H1 (cell line): ENCODE measurements around the gene ONECUT3.

Source experiments
- ATF2 ChIP-seq: IDR thresholded peaks from 2 replicates; pipeline ENCODE4 v1.6.1; 2012; ENCODE audit warnings: low read length, inconsistent platforms
- CREB1 ChIP-seq: IDR thresholded peaks from 2 replicates; pipeline ENCODE4 v1.6.1; 2012; ENCODE audit warnings: inconsistent platforms
- CTCF ChIP-seq, 3 experiments: IDR thresholded peaks; 1 replicate in 2 of 3; 2 replicates in 1 of 3; pipeline versions ENCODE4 v1.5.1 to v1.6.1; 2011; ENCODE audit warnings: low read length in 3 of 3, mild to moderate bottlenecking in 3 of 3, inconsistent platforms in 2 of 3, low read depth in 1 of 3, moderate library complexity in 1 of 3; ENCODE audit not compliant: insufficient read depth in 1 of 3; ENCODE audit errors: control extremely low read depth in 1 of 3
- EZH2 ChIP-seq: fragments of 200-600 bp; sonication (generic); IDR thresholded peaks from 2 replicates; pipeline ENCODE4 v1.7.1; 2012; ENCODE audit warnings: low read depth, mild to moderate bottlenecking, moderate library complexity, low read length, inconsistent platforms; ENCODE audit not compliant: severe bottlenecking
- JUND ChIP-seq: IDR thresholded peaks from 2 replicates; pipeline ENCODE4 v1.6.1; 2011; ENCODE audit warnings: mild to moderate bottlenecking, improper control_type of control experiment, low read length
- KDM1A ChIP-seq: fragments of 200-600, 300-600 bp; sonication (generic); IDR thresholded peaks from 2 replicates; pipeline ENCODE4 v1.7.1; 2016; ENCODE audit warnings: mild to moderate bottlenecking, low read length, borderline replicate concordance
- PHF8 ChIP-seq: fragments of 200-600 bp; sonication (generic); conservative IDR thresholded peaks from 2 replicates; pipeline ENCODE4 v1.7.1; 2012; ENCODE audit warnings: low read depth, mild to moderate bottlenecking, inconsistent platforms, low read length, moderate library complexity
- POLR2A ChIP-seq, 2 experiments: IDR thresholded peaks; 1 replicate in 1 of 2; 2 replicates in 1 of 2; pipeline ENCODE4 v1.6.1; 2011; ENCODE audit warnings: low read depth in 2 of 2, low read length in 2 of 2, mild to moderate bottlenecking in 2 of 2; ENCODE audit errors: control extremely low read depth in 1 of 2
- POLR2AphosphoS5 ChIP-seq: IDR thresholded peaks from 2 replicates; pipeline ENCODE4 v1.6.1; 2011; ENCODE audit warnings: low read depth, low read length
- RAD21 ChIP-seq, 2 experiments: IDR thresholded peaks in 1 of 2; conservative IDR thresholded peaks in 1 of 2; 2 replicates each; pipeline ENCODE4 v1.6.1; 2011; ENCODE audit warnings: low read depth in 2 of 2, low read length in 2 of 2, improper control_type of control experiment in 1 of 2, inconsistent platforms in 1 of 2, mild to moderate bottlenecking in 1 of 2, moderate library complexity in 1 of 2
- RFX5 ChIP-seq: IDR thresholded peaks from 2 replicates; pipeline ENCODE4 v1.6.1; 2011; ENCODE audit warnings: low read depth, low read length, improper control_type of control experiment, borderline replicate concordance
- SRF ChIP-seq: IDR thresholded peaks from 2 replicates; pipeline ENCODE4 v1.6.1; 2011; ENCODE audit warnings: mild to moderate bottlenecking, low read depth, low read length, moderate library complexity
- TAF1 ChIP-seq: IDR thresholded peaks from 2 replicates; pipeline ENCODE4 v1.6.1; 2011; ENCODE audit warnings: mild to moderate bottlenecking, low read depth, low read length

DNA sequence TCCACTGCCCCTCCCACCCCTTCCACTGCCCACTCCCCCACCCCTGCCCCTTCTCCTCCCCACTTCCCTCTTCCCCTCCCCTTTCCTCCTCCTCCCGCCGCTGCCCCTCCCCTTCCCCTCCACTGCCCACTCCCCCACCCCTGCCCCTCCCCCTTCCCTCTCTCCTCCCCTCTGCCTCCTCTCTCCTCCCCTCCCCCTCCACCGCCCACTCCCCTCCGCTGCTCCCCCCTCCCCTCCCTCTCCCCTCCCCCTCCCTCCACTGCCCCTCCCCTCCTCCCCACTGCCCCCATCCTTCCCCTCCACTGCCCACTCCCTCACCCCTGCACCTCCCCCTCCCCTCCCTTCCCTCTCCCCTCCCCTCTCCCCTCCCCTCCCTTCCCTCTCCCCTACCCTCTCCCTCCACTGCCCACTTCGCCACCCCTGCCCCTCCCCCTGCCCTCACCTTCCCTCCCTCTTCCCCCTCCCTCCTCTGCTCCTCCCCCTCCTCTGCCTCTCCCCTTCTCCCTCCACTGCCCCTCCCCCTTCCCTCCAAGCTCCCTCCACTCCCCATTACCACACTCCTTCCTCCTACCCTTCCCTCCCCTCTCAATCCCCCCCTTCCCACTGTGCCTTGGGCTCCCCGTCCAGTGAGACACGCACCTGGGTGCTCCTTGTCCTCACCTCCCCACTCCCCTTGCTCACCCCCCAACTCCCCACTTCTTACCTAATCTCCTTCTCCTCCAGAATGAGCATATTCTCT lies 36.9 kb downstream of the ONECUT3 start:
- no peak for TF ChIP-seq CTCF (IDR thresholded peaks at IDR 0.05; ENCODE audit: control extremely low read depth in 1 of 3, insufficient read depth in 1 of 3, low read depth in 1 of 3, low read length in 3 of 3)
- TF ChIP-seq RFX5 = no peak
- TF ChIP-seq POLR2A (IDR thresholded peaks at IDR 0.05; ENCODE audit: control extremely low read depth in 1 of 2, low read depth in 2 of 2, low read length in 2 of 2) = no peak
- TF ChIP-seq EZH2 = no peak
- TF ChIP-seq POLR2AphosphoS5 = no peak
- peak; percentile 55; the same call in 1 of the 2 replicates for TF ChIP-seq KDM1A
- no peak for TF ChIP-seq TAF1
- no peak for TF ChIP-seq SRF
- no peak for TF ChIP-seq CREB1
- TF ChIP-seq ATF2 = no peak
- no peak for TF ChIP-seq RAD21 (IDR thresholded peaks at IDR 0.05 in 1 of 2, conservative IDR thresholded peaks at IDR 0.05 in 1 of 2; ENCODE audit: low read depth in 2 of 2, low read length in 2 of 2)
- no peak for TF ChIP-seq JUND
- TF ChIP-seq PHF8 = no peak
